Activated CD4-positive, alpha-beta T cell treated with anti-CD3 and anti-CD28 coated beads for 1 hour (primary cell): ENCODE measurements around the gene IL16.
"Not testable (repeated sequence)": the region's sequence is repeated elsewhere in the genome, so short reads cannot be mapped to it uniquely, and the experiment has no call there.

Source experiments
- DNase-seq: peaks from one replicate; pipeline ENCODE4 v3.0.0-alpha.2; 2020

IL16 gene

GRCh38 chr15:81321667-81322066, 125.0 kb downstream of the IL16 start:
- no peak for DNase-seq

GRCh38 chr15:81322676-81323253, 126.1 kb downstream of the IL16 start:
- DNase-seq: no peak

GRCh38 chr15:81323559-81323943, 126.9 kb downstream of the IL16 start:
- DNase-seq: no peak

- peak; percentile 90 for DNase-seq
Measured at GRCh38 chr15:81323944-81324881, 127.5 kb downstream of the IL16 start, which contains the start of gene STARD5. Gene STARD5, minus strand, starts transcription at chr15:81324141. Its CDS starts 42 bp downstream, at chr15:81324099.

- no peak for DNase-seq
Measured at GRCh38 chr15:81326466-81327212, 130.0 kb downstream of the IL16 start.

GRCh38 chr15:81327516-81327915, 130.8 kb downstream of the IL16 start:
- no peak for DNase-seq

GRCh38 chr15:81329446-81329845, 132.8 kb downstream of the IL16 start:
- DNase-seq: no peak

- no peak for DNase-seq
Measured at GRCh38 chr15:81330366-81331090, 133.8 kb downstream of the IL16 start.

GRCh38 chr15:81331141-81331540, 134.5 kb downstream of the IL16 start:
- not testable (repeated sequence) for DNase-seq

- no peak for DNase-seq
Measured at GRCh38 chr15:81331600-81331999, 134.9 kb downstream of the IL16 start.

- DNase-seq: no peak
Measured at GRCh38 chr15:81332326-81332725, 135.6 kb downstream of the IL16 start.

- DNase-seq: no peak
Measured at GRCh38 chr15:81333363-81333762, 136.7 kb downstream of the IL16 start.

- DNase-seq: no peak
Measured at GRCh38 chr15:81334768-81335435, 138.2 kb downstream of the IL16 start.

GRCh38 chr15:81335631-81336030, 139.0 kb downstream of the IL16 start:
- no peak for DNase-seq

- no peak for DNase-seq
Measured at GRCh38 chr15:81336568-81336967, 139.9 kb downstream of the IL16 start.

GRCh38 chr15:81337241-81337640, 140.6 kb downstream of the IL16 start:
- no peak for DNase-seq

- no peak for DNase-seq
Measured at GRCh38 chr15:81337713-81338157, 141.1 kb downstream of the IL16 start.

GRCh38 chr15:81338170-81339007, 141.7 kb downstream of the IL16 start:
- no peak for DNase-seq

- no peak for DNase-seq
Measured at GRCh38 chr15:81339321-81339720, 142.6 kb downstream of the IL16 start.

GRCh38 chr15:81339851-81340250, 143.2 kb downstream of the IL16 start:
- no peak for DNase-seq

- DNase-seq: no peak
Measured at GRCh38 chr15:81341351-81341750, 144.7 kb downstream of the IL16 start.
